ENCODE measurements around the gene PRR30.

The PRR30 gene

GRCh38 chr2:27131429-27131828 is 7.8 kb downstream of the PRR30 start:
- Histone ChIP-seq H3K4me3 (ENCODE audit: low read length) (no peak overlapping the region), H3K36me3 (replicated peaks; ENCODE audit: insufficient read depth, low read length) (peaks cover 10% of the 10 kb centered on the region; the same call in 1 of the 2 replicates), H3K9ac (ENCODE audit: low read length) (no peak overlapping the region), H3K27ac (ENCODE audit: low read length) (no peak overlapping the region), H4K20me1 (ENCODE audit: insufficient read depth, low read length) (no peaks in the 10 kb centered on the region), H3K9me3 (replicated peaks; ENCODE audit: insufficient read depth, low read length) (no peaks in the 10 kb centered on the region), H3K27me3 (replicated peaks; ENCODE audit: insufficient read depth, low read length) (no peaks in the 10 kb centered on the region), H3K79me2 (ENCODE audit: low read length) (peaks cover 25% of the 10 kb centered on the region), H2AFZ (ENCODE audit: low read length) (no peak overlapping the region), H3K4me2 (ENCODE audit: low read depth, low read length) (no peak overlapping the region), H3K9me2 (replicated peaks; ENCODE audit: insufficient read depth, low read length) (no peaks in the 10 kb centered on the region), H3K4me1 (ENCODE audit: low read length) (no peaks in the 10 kb centered on the region), H3F3A (ENCODE audit: insufficient read depth, low read length) (0 out of 2 replicates have a peak, but pooled peaks cover 11% of the 10 kb centered on the region)
- TF ChIP-seq EZH2phosphoT487 (IDR thresholded peaks at IDR 0.05; ENCODE audit: low read length), result no peak
- TF ChIP-seq CTCF (IDR thresholded peaks at IDR 0.05; ENCODE audit: low read length), result no peak
- no peak for TF ChIP-seq EZH2 (optimal IDR thresholded peaks at IDR 0.05; ENCODE audit: low read depth, low read length)
- no peak for DNase-seq

- Histone ChIP-seq H3K27ac (ENCODE audit: low read length) (no peak overlapping the region), H3K9me3 (replicated peaks; ENCODE audit: insufficient read depth, low read length) (no peaks in the 10 kb centered on the region), H4K20me1 (ENCODE audit: insufficient read depth, low read length) (no peaks in the 10 kb centered on the region), H3K9me2 (replicated peaks; ENCODE audit: insufficient read depth, low read length) (no peaks in the 10 kb centered on the region), H3K4me3 (ENCODE audit: low read length) (no peak overlapping the region), H3K79me2 (ENCODE audit: low read length) (peaks cover 25% of the 10 kb centered on the region), H3K4me1 (ENCODE audit: low read length) (no peaks in the 10 kb centered on the region), H3K27me3 (replicated peaks; ENCODE audit: insufficient read depth, low read length) (no peaks in the 10 kb centered on the region), H3K36me3 (replicated peaks; ENCODE audit: insufficient read depth, low read length) (peaks cover 10% of the 10 kb centered on the region; the same call in 1 of the 2 replicates), H3F3A (ENCODE audit: insufficient read depth, low read length) (0 out of 2 replicates have a peak, but pooled peaks cover 7% of the 10 kb centered on the region), H3K9ac (ENCODE audit: low read length) (no peak overlapping the region), H3K4me2 (ENCODE audit: low read depth, low read length) (no peak overlapping the region), H2AFZ (ENCODE audit: low read length) (no peak overlapping the region)
- DNase-seq, result no peak
- TF ChIP-seq CTCF (IDR thresholded peaks at IDR 0.05; ENCODE audit: low read length), result no peak
- TF ChIP-seq EZH2 (optimal IDR thresholded peaks at IDR 0.05; ENCODE audit: low read depth, low read length), result no peak
- TF ChIP-seq EZH2phosphoT487 (IDR thresholded peaks at IDR 0.05; ENCODE audit: low read length), result no peak
These were observed 8.8 kb downstream of the PRR30 start for GRCh38 chr2:27130396-27130795.

- Histone ChIP-seq H3K4me2 (ENCODE audit: low read depth, low read length) (no peak overlapping the region), H3K27ac (ENCODE audit: low read length) (no peak overlapping the region), H3K79me2 (ENCODE audit: low read length) (peaks cover 20% of the 10 kb centered on the region), H3K27me3 (replicated peaks; ENCODE audit: insufficient read depth, low read length) (no peaks in the 10 kb centered on the region), H3K36me3 (replicated peaks; ENCODE audit: insufficient read depth, low read length) (peaks cover 10% of the 10 kb centered on the region; the same call in 1 of the 2 replicates), H2AFZ (ENCODE audit: low read length) (no peak overlapping the region), H3F3A (ENCODE audit: insufficient read depth, low read length) (0 out of 2 replicates have a peak, but pooled peaks cover 2% of the 10 kb centered on the region), H3K4me1 (ENCODE audit: low read length) (no peaks in the 10 kb centered on the region), H3K9me3 (replicated peaks; ENCODE audit: insufficient read depth, low read length) (no peaks in the 10 kb centered on the region), H3K9ac (ENCODE audit: low read length) (no peak overlapping the region), H4K20me1 (ENCODE audit: insufficient read depth, low read length) (no peaks in the 10 kb centered on the region), H3K9me2 (replicated peaks; ENCODE audit: insufficient read depth, low read length) (no peaks in the 10 kb centered on the region), H3K4me3 (ENCODE audit: low read length) (no peak overlapping the region)
- DNase-seq, result no peak
- TF ChIP-seq EZH2 (optimal IDR thresholded peaks at IDR 0.05; ENCODE audit: low read depth, low read length) (no peak), EZH2phosphoT487 (IDR thresholded peaks at IDR 0.05; ENCODE audit: low read length) (no peak), CTCF (IDR thresholded peaks at IDR 0.05; ENCODE audit: low read length) (no peak)
These were observed 10.3 kb downstream of the PRR30 start for GRCh38 chr2:27128668-27129571.
